Right lobe of liver (tissue), 4 donors: Measurements from ENCODE around the gene OR5AU1.

ENCODE experiments used
- CTCF ChIP-seq, 4 donors: fragments of 200-600 bp in 3 of 4; fragments of 450-650 bp in 1 of 4; IDR thresholded peaks; one replicate each; pipeline versions ENCODE4 v1.5.1 to v1.8.0; 2016 to 2022; ENCODE audit warnings: antibody characterized with exemption in 4 of 4, mild to moderate bottlenecking in 2 of 4
- POLR2A ChIP-seq: fragments of 450-650 bp; IDR thresholded peaks from one replicate; pipeline ENCODE4 v1.6.1; 2017; ENCODE audit warnings: antibody characterized with exemption, mild to moderate bottlenecking
- donor health status: DM: no; HTN: no; CAD: no.
- donor health status: DM: no; HTN: no; CAD: no.
- donor health status: DM: no; HTN: yes; CAD: no.

GRCh38 chr14:21199611-21200560 is 44.0 kb upstream of the OR5AU1 start:
- no peak for TF ChIP-seq POLR2A
- no peak for TF ChIP-seq CTCF (IDR thresholded peaks at IDR 0.05)
